HK-2 (cell line): ENCODE results near the gene UNC119.

ENCODE experiments used
- DNase-seq: peaks from one replicate; pipeline ENCODE4 v3.0.0-alpha.2; 2018; ENCODE audit not compliant: unreplicated experiment

Gene UNC119

GRCh38 chr17:28573040-28573380 is 20.6 kb upstream of the UNC119 start:
- DNase-seq: no peak

- no peak for DNase-seq
These were observed 20.0 kb upstream of the UNC119 start for GRCh38 chr17:28572259-28573039.

- peak; percentile 96 for DNase-seq
These were observed 19.1 kb upstream of the UNC119 start, which contains the start of gene PIGS for GRCh38 chr17:28571361-28572122. TSS of gene PIGS (minus strand) at chr17:28571524. CDS start at chr17:28571496, 28 bp downstream.

- DNase-seq: peak; percentile 42
These were observed 18.4 kb upstream of the UNC119 start for GRCh38 chr17:28570716-28571360.

GRCh38 chr17:28569446-28569845 is 17.0 kb upstream of the UNC119 start:
- DNase-seq: no peak

- no peak for DNase-seq
These were observed 15.2 kb upstream of the UNC119 start for GRCh38 chr17:28567604-28568003.

- peak; percentile 61 for DNase-seq
These were observed 11.1 kb upstream of the UNC119 start for GRCh38 chr17:28563475-28563874.

- no peak for DNase-seq
These were observed 2.6 kb upstream of the UNC119 start for GRCh38 chr17:28555022-28555421.

- no peak for DNase-seq
These were observed 2.1 kb upstream of the UNC119 start for GRCh38 chr17:28554565-28554964.

- no peak for DNase-seq
These were observed 629 bp upstream of the UNC119 start for GRCh38 chr17:28553000-28553505.

- DNase-seq: peak; percentile 43
These were observed 826 bp downstream of the UNC119 start for GRCh38 chr17:28551421-28552175.

- no peak for DNase-seq
These were observed 1.6 kb downstream of the UNC119 start for GRCh38 chr17:28550858-28551257.

GRCh38 chr17:28549236-28550132 is 2.9 kb downstream of the UNC119 start:
- no peak for DNase-seq

- DNase-seq: no peak
These were observed 3.9 kb downstream of the UNC119 start for GRCh38 chr17:28548417-28549130.

- peak; percentile 80 for DNase-seq
These were observed 4.6 kb downstream of the UNC119 start for GRCh38 chr17:28547623-28548416.

- DNase-seq: no peak
These were observed 5.3 kb downstream of the UNC119 start for GRCh38 chr17:28547096-28547622.

GRCh38 chr17:28545787-28546415 is 6.5 kb downstream of the UNC119 start:
- DNase-seq: no peak

GRCh38 chr17:28545141-28545503 is 7.3 kb downstream of the UNC119 start:
- DNase-seq: no peak
